Neutrophil (primary cell): Measurements from ENCODE around the gene SUPT4H1.
"Not testable (repeated sequence)": the region's sequence is repeated elsewhere in the genome, so short reads cannot be mapped to it uniquely, and the experiment has no call there.

Experiments used
- H3K27ac ChIP-seq: fragments of 200-600 bp; sonication (generic); 2 replicates; pipeline ENCODE4 v1.5.1; 2016; ENCODE audit warnings: mild to moderate bottlenecking, moderate library complexity
- H3K27me3 ChIP-seq: fragments of 200-600 bp; sonication (generic); 2 replicates; pipeline ENCODE4 v1.6.0; 2016; ENCODE audit warnings: mild to moderate bottlenecking
- H3K36me3 ChIP-seq: fragments of 200-600 bp; sonication (generic); 2 replicates; pipeline ENCODE4 v1.5.1; 2017
- H3K4me1 ChIP-seq, 2 experiments: fragments of 200-600 bp in 1 of 2; sonication (generic) in 1 of 2; 1 replicate in 1 of 2; 2 replicates in 1 of 2; pipeline versions ENCODE4 v1.5.1 to v1.6.1; 2013 to 2016; ENCODE audit warnings: low read depth in 1 of 2, low read length in 1 of 2, mild to moderate bottlenecking in 1 of 2, moderate library complexity in 1 of 2; ENCODE audit not compliant: control insufficient read depth in 1 of 2, insufficient read depth in 1 of 2
- H3K4me3 ChIP-seq, 2 experiments: fragments of 200-600 bp in 1 of 2; sonication (generic) in 1 of 2; 1 replicate in 1 of 2; 2 replicates in 1 of 2; pipeline ENCODE4 v1.5.1; 2013 to 2016; ENCODE audit warnings: low read depth in 1 of 2, low read length in 1 of 2, mild to moderate bottlenecking in 1 of 2, moderate library complexity in 1 of 2
- H3K9me3 ChIP-seq: fragments of 200-600 bp; sonication (generic); 2 replicates; pipeline ENCODE4 v1.5.1; 2016
- TF ChIP-seq, protein P1 (sequence below): fragments of 200-600 bp; sonication (generic); IDR thresholded peaks from 2 replicates; pipeline ENCODE4 v1.5.1; 2016; ENCODE audit warnings: antibody characterized with exemption

The SUPT4H1 gene

GRCh38 chr17:58344047-58344790, 7.8 kb downstream of the SUPT4H1 start:
- Histone ChIP-seq H3K36me3 (peaks cover 65% of the 10 kb centered on the region), H3K27ac (peak overlapping the region; percentile 100), H3K27me3 (no peaks in the 10 kb centered on the region), H3K4me1 (peaks cover 75 to 77% of the 10 kb centered on the region in 2 experiments), H3K9me3 (no peaks in the 10 kb centered on the region), H3K4me3 (peak overlapping the region; percentile 18 to 41)
- TF ChIP-seq, protein P1, sequence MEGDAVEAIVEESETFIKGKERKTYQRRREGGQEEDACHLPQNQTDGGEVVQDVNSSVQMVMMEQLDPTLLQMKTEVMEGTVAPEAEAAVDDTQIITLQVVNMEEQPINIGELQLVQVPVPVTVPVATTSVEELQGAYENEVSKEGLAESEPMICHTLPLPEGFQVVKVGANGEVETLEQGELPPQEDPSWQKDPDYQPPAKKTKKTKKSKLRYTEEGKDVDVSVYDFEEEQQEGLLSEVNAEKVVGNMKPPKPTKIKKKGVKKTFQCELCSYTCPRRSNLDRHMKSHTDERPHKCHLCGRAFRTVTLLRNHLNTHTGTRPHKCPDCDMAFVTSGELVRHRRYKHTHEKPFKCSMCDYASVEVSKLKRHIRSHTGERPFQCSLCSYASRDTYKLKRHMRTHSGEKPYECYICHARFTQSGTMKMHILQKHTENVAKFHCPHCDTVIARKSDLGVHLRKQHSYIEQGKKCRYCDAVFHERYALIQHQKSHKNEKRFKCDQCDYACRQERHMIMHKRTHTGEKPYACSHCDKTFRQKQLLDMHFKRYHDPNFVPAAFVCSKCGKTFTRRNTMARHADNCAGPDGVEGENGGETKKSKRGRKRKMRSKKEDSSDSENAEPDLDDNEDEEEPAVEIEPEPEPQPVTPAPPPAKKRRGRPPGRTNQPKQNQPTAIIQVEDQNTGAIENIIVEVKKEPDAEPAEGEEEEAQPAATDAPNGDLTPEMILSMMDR = no peak

- Histone ChIP-seq H3K27ac (peak overlapping the region; percentile 100), H3K4me3 (no peak overlapping the region), H3K27me3 (no peaks in the 10 kb centered on the region), H3K9me3 (no peaks in the 10 kb centered on the region), H3K4me1 (peaks cover 78 to 82% of the 10 kb centered on the region in 2 experiments), H3K36me3 (peaks cover 54% of the 10 kb centered on the region)
- TF ChIP-seq, protein P1 = no peak
Measured at GRCh38 chr17:58343131-58343530, 8.9 kb downstream of the SUPT4H1 start.

GRCh38 chr17:58341861-58342475, 10.0 kb downstream of the SUPT4H1 start:
- peaks cover 42% of the 10 kb centered on the region for H3K36me3 ChIP-seq
- peaks cover 87 to 94% of the 10 kb centered on the region in 2 experiments for H3K4me1 ChIP-seq
- H3K27ac ChIP-seq = peak overlapping the region; percentile 100
- H3K9me3 ChIP-seq = no peaks in the 10 kb centered on the region
- TF ChIP-seq, protein P1 = no peak
- no peaks in the 10 kb centered on the region for H3K27me3 ChIP-seq
- no peak overlapping the region for H3K4me3 ChIP-seq

DNA sequence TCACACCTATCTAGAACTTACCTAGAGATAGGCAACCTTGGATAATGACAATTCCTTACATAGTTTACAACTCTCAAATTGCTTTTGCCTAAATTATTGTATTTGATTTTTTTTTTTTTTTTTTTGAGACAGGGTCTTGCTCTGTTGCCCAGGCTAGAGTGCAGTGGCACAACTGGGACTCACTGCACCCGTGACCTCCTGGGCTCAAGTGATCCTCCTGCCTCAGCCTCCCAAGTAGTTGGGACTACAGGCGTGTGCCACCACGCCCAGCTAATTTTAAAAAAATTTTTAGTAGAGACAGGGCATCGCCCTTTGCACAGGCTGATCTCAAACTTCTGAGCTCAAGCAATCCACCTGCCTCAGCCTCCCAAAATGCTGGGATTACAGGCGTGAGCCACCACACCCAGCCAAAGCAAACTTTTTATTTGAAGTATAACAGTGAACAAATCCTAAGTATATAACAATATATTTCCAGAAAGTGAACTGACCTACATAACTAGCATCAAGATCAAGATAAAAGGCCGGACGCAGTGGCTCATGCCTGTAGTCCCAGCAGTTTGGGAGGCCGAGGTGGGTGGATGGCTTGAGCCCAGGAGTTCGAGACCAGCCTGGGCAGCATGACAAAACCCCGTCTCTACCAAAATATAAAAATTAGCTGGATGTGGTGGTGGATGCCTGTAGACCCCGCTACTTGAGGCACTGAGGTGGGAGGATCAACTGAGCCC, 10.7 kb downstream of the SUPT4H1 start:
- not testable (repeated sequence) for H3K27me3 ChIP-seq, H3K4me3 ChIP-seq, H3K9me3 ChIP-seq
- peak overlapping the region; percentile 100 for H3K27ac ChIP-seq
- peaks cover 35% of the 10 kb centered on the region for H3K36me3 ChIP-seq
- peaks cover 94 to 100% of the 10 kb centered on the region in 2 experiments for H3K4me1 ChIP-seq

DNA sequence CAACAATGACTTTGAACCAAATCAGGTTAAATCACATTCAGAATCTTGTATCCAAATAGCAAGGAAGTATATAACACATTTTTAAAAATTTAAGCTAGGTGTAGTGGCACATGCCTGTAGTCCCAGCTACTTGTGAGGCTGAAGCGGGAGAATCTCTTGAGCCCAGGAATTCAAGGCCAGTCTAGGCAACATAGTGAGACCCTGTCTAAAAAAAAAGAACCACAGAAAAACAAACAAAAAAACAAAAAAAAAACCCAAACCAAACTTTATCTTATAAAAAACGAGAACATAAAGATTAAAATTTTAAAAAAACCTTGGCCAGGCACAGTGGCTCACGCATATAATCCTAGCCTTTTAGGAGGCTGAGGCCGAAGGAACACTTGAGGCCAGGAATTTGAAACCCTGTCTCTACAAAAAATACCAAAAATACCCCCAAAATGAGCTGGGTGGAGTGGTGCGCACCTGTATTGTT, 11.6 kb downstream of the SUPT4H1 start:
- Histone ChIP-seq H3K27ac (peak overlapping the region; percentile 100), H3K27me3 (no peaks in the 10 kb centered on the region), H3K36me3 (peaks cover 27% of the 10 kb centered on the region), H3K4me3 (peak overlapping the region; percentile 86 to 95), H3K9me3 (no peaks in the 10 kb centered on the region), H3K4me1 (peaks cover 96 to 100% of the 10 kb centered on the region in 2 experiments)
- TF ChIP-seq, protein P1 = no peak
